ENCODE results near the gene RAD51.
"Not testable (repeated sequence)": the region's sequence is repeated elsewhere in the genome, so short reads cannot be mapped to it uniquely, and the experiment has no call there.

RAD51 gene

GRCh38 chr15:40694688-40695468 is at the start of gene RAD51:
Gene RAD51 (plus strand): TSS chr15:40695174. CDS start chr15:40698759, 3,585 bp downstream.
- peak; percentile 98 for DNase-seq (ENCODE audit: low spot score)

- no peak for DNase-seq (ENCODE audit: low spot score)
Measured at GRCh38 chr15:40647523-40647922, 47.5 kb upstream of the RAD51 start.

- no peak for DNase-seq (ENCODE audit: low spot score)
Measured at GRCh38 chr15:40650479-40650878, 44.5 kb upstream of the RAD51 start.

GRCh38 chr15:40660686-40661085 is 34.3 kb upstream of the RAD51 start:
- DNase-seq (ENCODE audit: low spot score): no peak

GRCh38 chr15:40664909-40665308 is 30.1 kb upstream of the RAD51 start:
- no peak for DNase-seq (ENCODE audit: low spot score)

- not testable (repeated sequence) for DNase-seq (ENCODE audit: low spot score)
Measured at GRCh38 chr15:40676290-40676689, 18.7 kb upstream of the RAD51 start.

GRCh38 chr15:40676906-40677305 is 18.1 kb upstream of the RAD51 start:
- DNase-seq (ENCODE audit: low spot score): not testable (repeated sequence)

- no peak for DNase-seq (ENCODE audit: low spot score)
Measured at GRCh38 chr15:40680151-40680550, 14.8 kb upstream of the RAD51 start.

GRCh38 chr15:40680959-40681358 is 14.0 kb upstream of the RAD51 start:
- not testable (repeated sequence) for DNase-seq (ENCODE audit: low spot score)

- DNase-seq (ENCODE audit: low spot score): no peak
Measured at GRCh38 chr15:40684381-40684780, 10.6 kb upstream of the RAD51 start.

- DNase-seq (ENCODE audit: low spot score): no peak
Measured at GRCh38 chr15:40685376-40685775, 9.6 kb upstream of the RAD51 start.

GRCh38 chr15:40688932-40689799 is 5.8 kb upstream of the RAD51 start:
- no peak for DNase-seq (ENCODE audit: low spot score)

GRCh38 chr15:40691737-40692136 is 3.2 kb upstream of the RAD51 start:
- no peak for DNase-seq (ENCODE audit: low spot score)

- DNase-seq (ENCODE audit: low spot score): no peak
Measured at GRCh38 chr15:40693904-40694687, 878 bp upstream of the RAD51 start.

GRCh38 chr15:40695469-40695890 is 506 bp downstream of the RAD51 start:
- DNase-seq (ENCODE audit: low spot score): peak; percentile 47

- no peak for DNase-seq (ENCODE audit: low spot score)
Measured at GRCh38 chr15:40696228-40696627, 1.3 kb downstream of the RAD51 start.

- no peak for DNase-seq (ENCODE audit: low spot score)
Measured at GRCh38 chr15:40697916-40698315, 2.9 kb downstream of the RAD51 start.

- peak; percentile 14 for DNase-seq (ENCODE audit: low spot score)
Measured at GRCh38 chr15:40702077-40702476, 7.1 kb downstream of the RAD51 start.

- DNase-seq (ENCODE audit: low spot score): no peak
Measured at GRCh38 chr15:40706121-40706520, 11.1 kb downstream of the RAD51 start.

GRCh38 chr15:40714144-40714543 is 19.2 kb downstream of the RAD51 start:
- no peak for DNase-seq (ENCODE audit: low spot score)

- no peak for DNase-seq (ENCODE audit: low spot score)
Measured at GRCh38 chr15:40716165-40716564, 21.2 kb downstream of the RAD51 start.

GRCh38 chr15:40721701-40722100 is 26.7 kb downstream of the RAD51 start:
- no peak for DNase-seq (ENCODE audit: low spot score)
